DND-41 (cell line): Measurements from ENCODE around the gene PGBD5.

ENCODE experiments used
- ATAC-seq: fragments of 200-7000 bp; cut with Tn5 transposase; 3 replicates; pipeline ENCODE4 v1.9.1; 2021; ENCODE audit warnings: low read depth; ENCODE audit not compliant: insufficient read depth
- DNase-seq: peaks from one replicate; pipeline ENCODE4 v3.0.0-alpha.2; 2020
- H2AFZ ChIP-seq: 2 replicates; pipeline ENCODE4 v1.6.0; 2012; ENCODE audit warnings: low read depth, low read length
- H3K27ac ChIP-seq: 2 replicates; pipeline ENCODE4 v1.5.1; 2012; ENCODE audit warnings: low read length, inconsistent platforms
- H3K27me3 ChIP-seq: fragments of 200-600 bp; sonication (generic); 2 replicates; pipeline ENCODE4 v1.6.0; 2012; ENCODE audit warnings: low read length, mild to moderate bottlenecking, inconsistent platforms; ENCODE audit not compliant: insufficient read depth, poor library complexity
- H3K36me3 ChIP-seq: 2 replicates; pipeline ENCODE4 v1.5.1; 2012; ENCODE audit warnings: low read length, inconsistent platforms; ENCODE audit not compliant: insufficient read depth
- H3K4me1 ChIP-seq: 2 replicates; pipeline ENCODE4 v1.5.1; 2012; ENCODE audit warnings: mild to moderate bottlenecking, low read length; ENCODE audit not compliant: insufficient read depth
- H3K4me2 ChIP-seq: 2 replicates; pipeline ENCODE4 v1.6.0; 2012; ENCODE audit warnings: mild to moderate bottlenecking, moderate library complexity, low read length, inconsistent platforms; ENCODE audit not compliant: insufficient read depth
- H3K4me3 ChIP-seq, 2 experiments: fragments of 200-600 bp in 1 of 2; shearing (Covaris generic) in 1 of 2; 2 replicates each; pipeline ENCODE4 v1.5.1; 2012 to 2016; ENCODE audit warnings: inconsistent platforms in 2 of 2, low read length in 2 of 2, mild to moderate bottlenecking in 2 of 2, low read depth in 1 of 2, moderate library complexity in 1 of 2
- H3K79me2 ChIP-seq: 2 replicates; pipeline ENCODE4 v1.6.0; 2012; ENCODE audit warnings: low read length, inconsistent platforms; ENCODE audit not compliant: insufficient read depth
- H3K9ac ChIP-seq: 2 replicates; pipeline ENCODE4 v1.6.0; 2012; ENCODE audit warnings: low read depth, mild to moderate bottlenecking, inconsistent platforms, low read length, moderate library complexity
- H3K9me3 ChIP-seq: 2 replicates; pipeline ENCODE4 v1.5.1; 2012; ENCODE audit warnings: low read length, moderate library complexity, mild to moderate bottlenecking, inconsistent platforms; ENCODE audit not compliant: insufficient read depth, severe bottlenecking
- H4K20me1 ChIP-seq: 2 replicates; pipeline ENCODE4 v1.6.0; 2012; ENCODE audit warnings: low read length; ENCODE audit not compliant: insufficient read depth
- CTCF ChIP-seq: IDR thresholded peaks from 2 replicates; pipeline ENCODE4 v1.5.1; 2012; ENCODE audit warnings: borderline replicate concordance, low read length, moderate library complexity, mild to moderate bottlenecking; ENCODE audit not compliant: poor library complexity, severe bottlenecking; ENCODE audit errors: extremely low read depth
- EZH2 ChIP-seq: IDR thresholded peaks from 3 replicates; pipeline ENCODE4 v1.6.1; 2012; ENCODE audit warnings: borderline replicate concordance, low read depth, mild to moderate bottlenecking, moderate library complexity, low read length, inconsistent platforms; ENCODE audit not compliant: severe bottlenecking

The PGBD5 gene

GRCh38 chr1:230278376-230278775, 147.8 kb downstream of the PGBD5 start:
- H2AFZ ChIP-seq = no peak overlapping the region
- H3K36me3 ChIP-seq = peaks cover 93% of the 10 kb centered on the region
- H3K27ac ChIP-seq = 0 out of 2 replicates have a peak overlapping the region, but pooled peaks have one; percentile 14
- H3K4me2 ChIP-seq = no peak overlapping the region
- H3K9ac ChIP-seq = no peak overlapping the region
- no peaks in the 10 kb centered on the region for H3K4me1 ChIP-seq
- H4K20me1 ChIP-seq = peaks cover 50% of the 10 kb centered on the region
- DNase-seq (no peak), ATAC-seq (no peak)
- no peak overlapping the region for H3K4me3 ChIP-seq
- no peaks in the 10 kb centered on the region for H3K9me3 ChIP-seq
- no peaks in the 10 kb centered on the region for H3K27me3 ChIP-seq
- TF ChIP-seq CTCF (no peak), EZH2 (no peak)
- H3K79me2 ChIP-seq = peaks cover 7% of the 10 kb centered on the region; the same call in 1 of the 2 replicates

- H3K4me2 ChIP-seq = no peak overlapping the region
- TF ChIP-seq EZH2 (no peak), CTCF (no peak)
- no peaks in the 10 kb centered on the region for H3K27me3 ChIP-seq
- peaks cover 7% of the 10 kb centered on the region; the same call in 1 of the 2 replicates for H3K79me2 ChIP-seq
- peak; percentile 68 for ATAC-seq
- H3K27ac ChIP-seq = no peak overlapping the region
- H3K9ac ChIP-seq = no peak overlapping the region
- H2AFZ ChIP-seq = no peak overlapping the region
- H3K9me3 ChIP-seq = no peaks in the 10 kb centered on the region
- no peak overlapping the region for H3K4me3 ChIP-seq
- H4K20me1 ChIP-seq = peaks cover 57% of the 10 kb centered on the region
- H3K36me3 ChIP-seq = peaks cover 97% of the 10 kb centered on the region
- DNase-seq = peak; percentile 65
- H3K4me1 ChIP-seq = no peaks in the 10 kb centered on the region
Measured at GRCh38 chr1:230277201-230278025, 148.7 kb downstream of the PGBD5 start.

GRCh38 chr1:230276401-230276800, 149.7 kb downstream of the PGBD5 start:
- Histone ChIP-seq H3K4me2 (no peak overlapping the region), H3K36me3 (peaks cover 98% of the 10 kb centered on the region), H3K9ac (no peak overlapping the region)

More at GRCh38 chr1:230276401-230276800, 149.7 kb downstream of the PGBD5 start:
- H4K20me1 ChIP-seq = peaks cover 56% of the 10 kb centered on the region
- H2AFZ ChIP-seq = no peak overlapping the region
- TF ChIP-seq CTCF = no peak
- no peak for TF ChIP-seq EZH2
- no peak overlapping the region for H3K4me3 ChIP-seq
- no peak for DNase-seq
- no peaks in the 10 kb centered on the region for H3K9me3 ChIP-seq
- no peak overlapping the region for H3K27ac ChIP-seq
- peaks cover 7% of the 10 kb centered on the region; the same call in 1 of the 2 replicates for H3K79me2 ChIP-seq
- H3K4me1 ChIP-seq = no peaks in the 10 kb centered on the region
- ATAC-seq = no peak
- no peaks in the 10 kb centered on the region for H3K27me3 ChIP-seq
